Ascending aorta (tissue), 2 donors: ENCODE data around the gene PPP2R2D. TPM values are rescaled to one million over a fixed set of nuclear protein-coding genes. Genes with fewer than 3 reads are reported as not detected.
"Not testable (repeated sequence)": the region's sequence is repeated elsewhere in the genome, so short reads cannot be mapped to it uniquely, and the experiment has no call there.

Source experiments
- DNase-seq, 2 donors: peaks; one replicate each; pipeline ENCODE4 v3.0.0-alpha.2; 2019; ENCODE audit warnings: low spot score in 2 of 2
- H3K27ac ChIP-seq, 2 donors: fragments of 200-600 bp; sonication (generic); one replicate each; pipeline ENCODE4 v1.5.1; 2016 to 2017; ENCODE audit warnings: mild to moderate bottlenecking in 1 of 2
- H3K27me3 ChIP-seq: fragments of 200-600 bp; sonication (generic); one replicate; pipeline ENCODE4 v1.5.1; 2017
- H3K36me3 ChIP-seq, 2 donors: fragments of 200-600 bp; sonication (generic); one replicate each; pipeline ENCODE4 v1.5.1; 2016
- H3K4me1 ChIP-seq, 2 donors: fragments of 200-600 bp; sonication (generic); one replicate each; pipeline ENCODE4 v1.5.1; 2016 to 2017; ENCODE audit warnings: mild to moderate bottlenecking in 1 of 2
- H3K4me3 ChIP-seq, 2 donors: fragments of 200-600 bp; sonication (generic); one replicate each; pipeline ENCODE4 v1.5.1; 2016 to 2017; ENCODE audit warnings: mild to moderate bottlenecking in 1 of 2
- H3K9me3 ChIP-seq, 2 donors: fragments of 200-600 bp; sonication (generic); one replicate each; pipeline ENCODE4 v1.5.1; 2016
- CTCF ChIP-seq, 3 experiments: fragments of 200-600 bp in 2 of 3; fragments of 450-650 bp in 1 of 3; sonication (generic) in 2 of 3; IDR thresholded peaks; one replicate each; pipeline ENCODE4 v1.5.1; 2016 to 2019; ENCODE audit warnings: antibody characterized with exemption in 3 of 3, mild to moderate bottlenecking in 1 of 3, moderate library complexity in 1 of 3
- intact Hi-C: fragments of 100-400 bp; cut with DNase I; formaldehyde crosslinking; loops from one replicate; pipeline ENCODE4 v1.15.1; 2023
- total RNA-seq: library from RNA; depleted of rRNA; stranded (reverse); fragments of >200 nt; gene quantifications from one replicate; pipeline ENCODE4 v1.1.0, GENCODE V29; 2016

PPP2R2D gene
- total RNA-seq, 1 donor from 2014 or later: 11.8 TPM

- no peak for TF ChIP-seq CTCF (IDR thresholded peaks at IDR 0.05)
- Histone ChIP-seq H3K27me3 (no peaks in the 10 kb centered on the region), H3K36me3 (peaks cover 27 to 54% of the 10 kb centered on the region in 2 donors), H3K27ac (no peak overlapping the region), H3K4me3 (no peak overlapping the region), H3K9me3 (no peaks in the 10 kb centered on the region), H3K4me1 (peaks cover 4 to 21% of the 10 kb centered on the region in 2 donors)
- DNase-seq: peak in 1 of 2 donors; percentile 42
- intact Hi-C loops: loop anchor here (2.0 kb wide), 1 partner anchor 35 kb away; no protein-coding TSS in a partner anchor
Measured at GRCh38 chr10:131947631-131948347, 47.0 kb downstream of the PPP2R2D start.

- Histone ChIP-seq H3K27ac (no peak overlapping the region), H3K36me3 (peaks cover 27 to 50% of the 10 kb centered on the region in 2 donors), H3K27me3 (no peaks in the 10 kb centered on the region), H3K9me3 (no peaks in the 10 kb centered on the region), H3K4me1 (peaks cover 4 to 21% of the 10 kb centered on the region in 2 donors), H3K4me3 (no peak overlapping the region)
- no peak for DNase-seq
- no peak for TF ChIP-seq CTCF (IDR thresholded peaks at IDR 0.05)
- intact Hi-C loops: no loop called here
Measured at GRCh38 chr10:131948501-131948900, 47.7 kb downstream of the PPP2R2D start.

- H3K36me3 ChIP-seq: peaks cover 29 to 50% of the 10 kb centered on the region in 2 donors
- intact Hi-C loops: no loop called here
Measured at GRCh38 chr10:131949041-131949862, 48.4 kb downstream of the PPP2R2D start.

GRCh38 chr10:131949908-131950307 is 49.1 kb downstream of the PPP2R2D start:
- H3K27ac ChIP-seq, H3K4me3 ChIP-seq, H3K9me3 ChIP-seq, H3K27me3 ChIP-seq, intact Hi-C loops, DNase-seq: not testable (repeated sequence)
- peaks cover 4 to 21% of the 10 kb centered on the region in 2 donors for H3K4me1 ChIP-seq
- H3K36me3 ChIP-seq: peaks cover 31 to 56% of the 10 kb centered on the region in 2 donors

More at GRCh38 chr10:131949041-131949862, 48.4 kb downstream of the PPP2R2D start:
- peaks cover 4 to 21% of the 10 kb centered on the region in 2 donors for H3K4me1 ChIP-seq
- H3K9me3 ChIP-seq: no peaks in the 10 kb centered on the region
- no peaks in the 10 kb centered on the region for H3K27me3 ChIP-seq
- H3K27ac ChIP-seq: no peak overlapping the region
- DNase-seq: peak in 1 of 2 donors; percentile 56
- no peak overlapping the region for H3K4me3 ChIP-seq
- no peak for TF ChIP-seq CTCF (IDR thresholded peaks at IDR 0.05)

GRCh38 chr10:131954356-131954965 is 53.7 kb downstream of the PPP2R2D start:
- Histone ChIP-seq H3K9me3 (no peaks in the 10 kb centered on the region), H3K36me3 (peaks cover 25 to 59% of the 10 kb centered on the region in 2 donors), H3K27me3 (no peaks in the 10 kb centered on the region), H3K27ac (no peak overlapping the region), H3K4me3 (no peak overlapping the region), H3K4me1 (no peaks in the 10 kb centered on the region)
- DNase-seq: no peak
- intact Hi-C loops: no loop called here
- TF ChIP-seq CTCF (IDR thresholded peaks at IDR 0.05): no peak
